ENCODE data around the gene ESRRA. TPM values are rescaled to one million over a fixed set of nuclear protein-coding genes. Genes with fewer than 3 reads are reported as not detected.

The ESRRA gene
- total and polyA plus RNA-seq, 10 of the 15 experiments (the other 5 are each of a cell fraction or from before 2014, with no cell fraction given), result 0.32 to 48.9 (median 12.6) TPM

DNA sequence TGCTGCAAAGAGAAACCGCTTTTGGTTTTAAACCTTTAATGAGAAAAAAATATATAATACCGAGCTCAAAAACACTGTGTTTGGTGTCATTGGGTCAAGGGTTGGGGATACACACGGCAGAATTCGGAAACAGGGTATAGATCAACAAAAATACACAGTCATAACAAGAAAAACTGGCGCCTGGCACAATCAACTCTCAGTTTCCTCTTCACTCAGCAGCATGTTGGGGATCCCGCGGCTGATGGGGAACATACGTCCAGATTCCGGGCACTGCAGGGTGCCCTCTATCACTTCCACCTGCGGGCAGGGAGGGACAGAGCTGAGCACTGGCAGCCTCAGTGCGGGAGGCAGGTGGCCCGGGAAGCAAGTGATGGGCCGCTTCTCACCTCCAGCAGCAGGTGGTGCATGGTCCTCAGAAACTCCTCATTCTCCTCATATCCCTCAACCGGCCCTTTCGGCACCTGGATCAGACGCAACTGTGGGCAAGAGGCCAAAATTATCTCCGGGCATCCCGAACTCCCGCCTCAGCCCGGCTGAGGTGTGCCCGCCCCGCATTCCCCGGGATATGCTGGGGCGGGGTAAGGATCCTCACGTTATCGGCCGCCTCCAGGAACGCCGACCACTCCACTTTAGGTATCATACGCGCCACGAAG lies 11.5 kb downstream of the ESRRA start (continued):
- TF ChIP-seq, protein P1, sequence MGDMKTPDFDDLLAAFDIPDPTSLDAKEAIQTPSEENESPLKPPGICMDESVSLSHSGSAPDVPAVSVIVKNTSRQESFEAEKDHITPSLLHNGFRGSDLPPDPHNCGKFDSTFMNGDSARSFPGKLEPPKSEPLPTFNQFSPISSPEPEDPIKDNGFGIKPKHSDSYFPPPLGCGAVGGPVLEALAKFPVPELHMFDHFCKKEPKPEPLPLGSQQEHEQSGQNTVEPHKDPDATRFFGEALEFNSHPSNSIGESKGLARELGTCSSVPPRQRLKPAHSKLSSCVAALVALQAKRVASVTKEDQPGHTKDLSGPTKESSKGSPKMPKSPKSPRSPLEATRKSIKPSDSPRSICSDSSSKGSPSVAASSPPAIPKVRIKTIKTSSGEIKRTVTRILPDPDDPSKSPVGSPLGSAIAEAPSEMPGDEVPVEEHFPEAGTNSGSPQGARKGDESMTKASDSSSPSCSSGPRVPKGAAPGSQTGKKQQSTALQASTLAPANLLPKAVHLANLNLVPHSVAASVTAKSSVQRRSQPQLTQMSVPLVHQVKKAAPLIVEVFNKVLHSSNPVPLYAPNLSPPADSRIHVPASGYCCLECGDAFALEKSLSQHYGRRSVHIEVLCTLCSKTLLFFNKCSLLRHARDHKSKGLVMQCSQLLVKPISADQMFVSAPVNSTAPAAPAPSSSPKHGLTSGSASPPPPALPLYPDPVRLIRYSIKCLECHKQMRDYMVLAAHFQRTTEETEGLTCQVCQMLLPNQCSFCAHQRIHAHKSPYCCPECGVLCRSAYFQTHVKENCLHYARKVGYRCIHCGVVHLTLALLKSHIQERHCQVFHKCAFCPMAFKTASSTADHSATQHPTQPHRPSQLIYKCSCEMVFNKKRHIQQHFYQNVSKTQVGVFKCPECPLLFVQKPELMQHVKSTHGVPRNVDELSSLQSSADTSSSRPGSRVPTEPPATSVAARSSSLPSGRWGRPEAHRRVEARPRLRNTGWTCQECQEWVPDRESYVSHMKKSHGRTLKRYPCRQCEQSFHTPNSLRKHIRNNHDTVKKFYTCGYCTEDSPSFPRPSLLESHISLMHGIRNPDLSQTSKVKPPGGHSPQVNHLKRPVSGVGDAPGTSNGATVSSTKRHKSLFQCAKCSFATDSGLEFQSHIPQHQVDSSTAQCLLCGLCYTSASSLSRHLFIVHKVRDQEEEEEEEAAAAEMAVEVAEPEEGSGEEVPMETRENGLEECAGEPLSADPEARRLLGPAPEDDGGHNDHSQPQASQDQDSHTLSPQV (IDR thresholded peaks at IDR 0.05), result no peak
- TF ChIP-seq JUND (IDR thresholded peaks at IDR 0.05; ENCODE audit: low read depth, low read length) (no peak), ESRRA (IDR thresholded peaks at IDR 0.05; ENCODE audit: low read length) (no peak), TBL1XR1 (IDR thresholded peaks at IDR 0.05; ENCODE audit: low read depth, low read length) (no peak), ZZZ3 (IDR thresholded peaks at IDR 0.05; ENCODE audit: control insufficient read depth, insufficient read length, low read depth) (no peak), TCF12 (IDR thresholded peaks at IDR 0.05; ENCODE audit: low read depth, low read length) (0 out of 2 replicates have a peak, but pooled peaks have one; percentile 16), RCOR1 (conservative IDR thresholded peaks at IDR 0.05; ENCODE audit: low read depth, low read length) (no peak), EP300 (IDR thresholded peaks at IDR 0.05; ENCODE audit: borderline replicate concordance in 1 of 2, control insufficient read depth in 1 of 2, low read depth in 2 of 2, low read length in 2 of 2) (no peak), NBN (IDR thresholded peaks at IDR 0.05) (no peak; the same call in 1 of the 2 replicates), FOXM1 (IDR thresholded peaks at IDR 0.05; ENCODE audit: low read depth, low read length) (no peak), IKZF2 (IDR thresholded peaks at IDR 0.05) (peak in 1 of 2 experiments; percentile 12; a peak in 2 of 4 replicates), CREM (IDR thresholded peaks at IDR 0.05; ENCODE audit: low read depth) (no peak)
- TF ChIP-seq, protein P2, sequence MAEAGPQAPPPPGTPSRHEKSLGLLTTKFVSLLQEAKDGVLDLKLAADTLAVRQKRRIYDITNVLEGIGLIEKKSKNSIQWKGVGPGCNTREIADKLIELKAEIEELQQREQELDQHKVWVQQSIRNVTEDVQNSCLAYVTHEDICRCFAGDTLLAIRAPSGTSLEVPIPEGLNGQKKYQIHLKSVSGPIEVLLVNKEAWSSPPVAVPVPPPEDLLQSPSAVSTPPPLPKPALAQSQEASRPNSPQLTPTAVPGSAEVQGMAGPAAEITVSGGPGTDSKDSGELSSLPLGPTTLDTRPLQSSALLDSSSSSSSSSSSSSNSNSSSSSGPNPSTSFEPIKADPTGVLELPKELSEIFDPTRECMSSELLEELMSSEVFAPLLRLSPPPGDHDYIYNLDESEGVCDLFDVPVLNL (IDR thresholded peaks at IDR 0.05; ENCODE audit: low read depth, low read length), result no peak
- TF ChIP-seq, protein P3, sequence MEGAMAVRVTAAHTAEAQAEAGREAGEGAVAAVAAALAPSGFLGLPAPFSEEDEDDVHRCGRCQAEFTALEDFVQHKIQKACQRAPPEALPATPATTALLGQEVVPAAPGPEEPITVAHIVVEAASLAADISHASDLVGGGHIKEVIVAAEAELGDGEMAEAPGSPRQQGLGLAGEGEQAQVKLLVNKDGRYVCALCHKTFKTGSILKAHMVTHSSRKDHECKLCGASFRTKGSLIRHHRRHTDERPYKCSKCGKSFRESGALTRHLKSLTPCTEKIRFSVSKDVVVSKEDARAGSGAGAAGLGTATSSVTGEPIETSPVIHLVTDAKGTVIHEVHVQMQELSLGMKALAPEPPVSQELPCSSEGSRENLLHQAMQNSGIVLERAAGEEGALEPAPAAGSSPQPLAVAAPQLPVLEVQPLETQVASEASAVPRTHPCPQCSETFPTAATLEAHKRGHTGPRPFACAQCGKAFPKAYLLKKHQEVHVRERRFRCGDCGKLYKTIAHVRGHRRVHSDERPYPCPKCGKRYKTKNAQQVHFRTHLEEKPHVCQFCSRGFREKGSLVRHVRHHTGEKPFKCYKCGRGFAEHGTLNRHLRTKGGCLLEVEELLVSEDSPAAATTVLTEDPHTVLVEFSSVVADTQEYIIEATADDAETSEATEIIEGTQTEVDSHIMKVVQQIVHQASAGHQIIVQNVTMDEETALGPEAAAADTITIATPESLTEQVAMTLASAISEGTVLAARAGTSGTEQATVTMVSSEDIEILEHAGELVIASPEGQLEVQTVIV (IDR thresholded peaks at IDR 0.05; ENCODE audit: borderline replicate concordance, partially characterized antibody), result no peak
- TF ChIP-seq, protein P4, sequence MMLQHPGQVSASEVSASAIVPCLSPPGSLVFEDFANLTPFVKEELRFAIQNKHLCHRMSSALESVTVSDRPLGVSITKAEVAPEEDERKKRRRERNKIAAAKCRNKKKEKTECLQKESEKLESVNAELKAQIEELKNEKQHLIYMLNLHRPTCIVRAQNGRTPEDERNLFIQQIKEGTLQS (IDR thresholded peaks at IDR 0.05; ENCODE audit: borderline replicate concordance, extremely low read depth, low read depth, low read length), result no peak
- TF ChIP-seq, protein P5, sequence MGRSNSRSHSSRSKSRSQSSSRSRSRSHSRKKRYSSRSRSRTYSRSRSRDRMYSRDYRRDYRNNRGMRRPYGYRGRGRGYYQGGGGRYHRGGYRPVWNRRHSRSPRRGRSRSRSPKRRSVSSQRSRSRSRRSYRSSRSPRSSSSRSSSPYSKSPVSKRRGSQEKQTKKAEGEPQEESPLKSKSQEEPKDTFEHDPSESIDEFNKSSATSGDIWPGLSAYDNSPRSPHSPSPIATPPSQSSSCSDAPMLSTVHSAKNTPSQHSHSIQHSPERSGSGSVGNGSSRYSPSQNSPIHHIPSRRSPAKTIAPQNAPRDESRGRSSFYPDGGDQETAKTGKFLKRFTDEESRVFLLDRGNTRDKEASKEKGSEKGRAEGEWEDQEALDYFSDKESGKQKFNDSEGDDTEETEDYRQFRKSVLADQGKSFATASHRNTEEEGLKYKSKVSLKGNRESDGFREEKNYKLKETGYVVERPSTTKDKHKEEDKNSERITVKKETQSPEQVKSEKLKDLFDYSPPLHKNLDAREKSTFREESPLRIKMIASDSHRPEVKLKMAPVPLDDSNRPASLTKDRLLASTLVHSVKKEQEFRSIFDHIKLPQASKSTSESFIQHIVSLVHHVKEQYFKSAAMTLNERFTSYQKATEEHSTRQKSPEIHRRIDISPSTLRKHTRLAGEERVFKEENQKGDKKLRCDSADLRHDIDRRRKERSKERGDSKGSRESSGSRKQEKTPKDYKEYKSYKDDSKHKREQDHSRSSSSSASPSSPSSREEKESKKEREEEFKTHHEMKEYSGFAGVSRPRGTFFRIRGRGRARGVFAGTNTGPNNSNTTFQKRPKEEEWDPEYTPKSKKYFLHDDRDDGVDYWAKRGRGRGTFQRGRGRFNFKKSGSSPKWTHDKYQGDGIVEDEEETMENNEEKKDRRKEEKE (IDR thresholded peaks at IDR 0.05), result no peak
- TF ChIP-seq, protein P6, sequence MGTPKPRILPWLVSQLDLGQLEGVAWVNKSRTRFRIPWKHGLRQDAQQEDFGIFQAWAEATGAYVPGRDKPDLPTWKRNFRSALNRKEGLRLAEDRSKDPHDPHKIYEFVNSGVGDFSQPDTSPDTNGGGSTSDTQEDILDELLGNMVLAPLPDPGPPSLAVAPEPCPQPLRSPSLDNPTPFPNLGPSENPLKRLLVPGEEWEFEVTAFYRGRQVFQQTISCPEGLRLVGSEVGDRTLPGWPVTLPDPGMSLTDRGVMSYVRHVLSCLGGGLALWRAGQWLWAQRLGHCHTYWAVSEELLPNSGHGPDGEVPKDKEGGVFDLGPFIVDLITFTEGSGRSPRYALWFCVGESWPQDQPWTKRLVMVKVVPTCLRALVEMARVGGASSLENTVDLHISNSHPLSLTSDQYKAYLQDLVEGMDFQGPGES (IDR thresholded peaks at IDR 0.05), result no peak
